IMR-90 (cell line): ENCODE results near the gene PCDH19. TPM values are rescaled to one million over a fixed set of nuclear protein-coding genes. Genes with fewer than 3 reads are reported as not detected.

Source experiments
- ATAC-seq: fragments of 200-7000 bp; cut with Tn5 transposase; 2 replicates; pipeline ENCODE4 v1.9.1; 2020; ENCODE audit warnings: low read depth, mild to moderate bottlenecking, moderate library complexity
- BruUV-seq: library from RNA; stranded (reverse); fragments of 400-500 nt; replicated peaks from 2 replicates; lab custom pipeline; 2021; lab: Mats Ljungman, UMichigan
- CTCF ChIA-PET: fragments of 300-600 bp; formaldehyde crosslinking; extraction: SDS; loops from one replicate; lab custom pipeline; 2021; ENCODE audit warnings: antibody characterized with exemption; lab: Yijun Ruan, JAX
- POLR2A ChIA-PET: fragments of 300-600 bp; sonication (Branson Sonifier 250); formaldehyde crosslinking; loops from one replicate; lab custom pipeline; 2022; ENCODE audit warnings: antibody characterized with exemption; ENCODE audit not compliant: unreplicated experiment; lab: Charles Lee
- DNase-seq: peaks from one replicate; pipeline ENCODE4 v3.0.0; 2013
- H2AFZ ChIP-seq: replicated peaks from 2 replicates; pipeline ENCODE3; 2013; ENCODE audit warnings: low read length, mild to moderate bottlenecking; ENCODE audit not compliant: poor library complexity
- H2AK5ac ChIP-seq: 2 replicates; pipeline ENCODE4 v1.6.1; 2013; ENCODE audit warnings: low read depth, low read length, inconsistent platforms
- H2AK9ac ChIP-seq: replicated peaks from 2 replicates; pipeline ENCODE3; 2013; ENCODE audit warnings: mild to moderate bottlenecking, low read depth, low read length, moderate library complexity; ENCODE audit not compliant: poor library complexity
- H2BK120ac ChIP-seq: 2 replicates; pipeline ENCODE4 v1.6.1; 2013; ENCODE audit warnings: low read depth, low read length, inconsistent platforms
- H2BK15ac ChIP-seq: 3 replicates; pipeline ENCODE4 v1.6.1; 2013; ENCODE audit warnings: low read depth, low read length, inconsistent platforms
- H2BK20ac ChIP-seq: 2 replicates; pipeline ENCODE4 v1.6.1; 2013; ENCODE audit warnings: low read depth, mild to moderate bottlenecking, inconsistent platforms, low read length, moderate library complexity
- H2BK5ac ChIP-seq: 2 replicates; pipeline ENCODE4 v1.6.1; 2013; ENCODE audit warnings: mild to moderate bottlenecking, low read depth, low read length, inconsistent platforms; ENCODE audit not compliant: poor library complexity, severe bottlenecking
- H3K14ac ChIP-seq: replicated peaks from 2 replicates; pipeline ENCODE4 v1.6.1; 2013; ENCODE audit warnings: low read depth, low read length, inconsistent platforms
- H3K18ac ChIP-seq: 2 replicates; pipeline ENCODE4 v1.6.1; 2013; ENCODE audit warnings: low read depth, low read length, control low read depth
- H3K23ac ChIP-seq: 2 replicates; pipeline ENCODE4 v1.6.1; 2013; ENCODE audit warnings: low read depth, low read length, inconsistent platforms
- H3K27ac ChIP-seq: 2 replicates; pipeline ENCODE4 v1.5.1; 2013; ENCODE audit warnings: mild to moderate bottlenecking, control low read depth, low read length; ENCODE audit not compliant: insufficient read depth
- H3K27me3 ChIP-seq: 2 replicates; pipeline ENCODE4 v1.6.1; 2013; ENCODE audit warnings: low read length; ENCODE audit not compliant: control insufficient read depth, insufficient read depth
- H3K36me3 ChIP-seq: 2 replicates; pipeline ENCODE4 v1.6.1; 2013; ENCODE audit warnings: low read length, mixed read lengths; ENCODE audit not compliant: control insufficient read depth, insufficient read depth
- H3K4ac ChIP-seq: 2 replicates; pipeline ENCODE4 v1.6.1; 2013; ENCODE audit warnings: low read depth, low read length, inconsistent platforms
- H3K4me1 ChIP-seq: 2 replicates; pipeline ENCODE4 v1.6.1; 2013; ENCODE audit warnings: low read length, mixed read lengths; ENCODE audit not compliant: control insufficient read depth, insufficient read depth
- H3K4me2 ChIP-seq: 2 replicates; pipeline ENCODE4 v1.6.1; 2013; ENCODE audit warnings: low read depth, mild to moderate bottlenecking, control low read depth, low read length, moderate library complexity
- H3K4me3 ChIP-seq: 2 replicates; pipeline ENCODE4 v1.5.1; 2013; ENCODE audit warnings: low read depth, mild to moderate bottlenecking, control low read depth, low read length, moderate library complexity; ENCODE audit not compliant: insufficient read depth
- H3K56ac ChIP-seq: 2 replicates; pipeline ENCODE4 v1.6.1; 2013; ENCODE audit warnings: low read length, inconsistent platforms; ENCODE audit not compliant: insufficient read depth; ENCODE audit errors: extremely low read depth
- H3K79me1 ChIP-seq, 2 experiments: 2 replicates each; pipeline ENCODE4 v1.6.1; 2013; ENCODE audit warnings: low read length in 2 of 2, inconsistent platforms in 1 of 2, low read depth in 1 of 2
- H3K9ac ChIP-seq: 2 replicates; pipeline ENCODE4 v1.6.1; 2013; ENCODE audit warnings: low read depth, low read length, control low read depth
- H3K9me1 ChIP-seq: 2 replicates; pipeline ENCODE4 v1.6.1; 2013; ENCODE audit warnings: low read length, inconsistent platforms; ENCODE audit not compliant: insufficient read depth
- H3K9me3 ChIP-seq: 2 replicates; pipeline ENCODE4 v1.6.1; 2013; ENCODE audit warnings: low read length; ENCODE audit not compliant: control insufficient read depth, insufficient read depth
- H4K20me1 ChIP-seq: 2 replicates; pipeline ENCODE4 v1.6.1; 2013; ENCODE audit warnings: low read length, inconsistent platforms; ENCODE audit not compliant: insufficient read depth
- H4K5ac ChIP-seq: 2 replicates; pipeline ENCODE4 v1.6.1; 2013; ENCODE audit warnings: mild to moderate bottlenecking, low read depth, low read length, control low read depth
- H4K8ac ChIP-seq, 2 experiments: 2 replicates each; pipeline ENCODE4 v1.6.1; 2013; ENCODE audit warnings: low read depth in 2 of 2, low read length in 2 of 2, control low read depth in 1 of 2, inconsistent platforms in 1 of 2
- H4K91ac ChIP-seq: 2 replicates; pipeline ENCODE4 v1.6.1; 2013; ENCODE audit warnings: low read depth, low read length, inconsistent platforms; ENCODE audit not compliant: insufficient read depth
- CEBPB ChIP-seq: IDR thresholded peaks from 2 replicates; pipeline ENCODE4 v1.6.1; 2012; ENCODE audit warnings: low read depth, low read length, improper control_type of control experiment
- CHD1 ChIP-seq: IDR thresholded peaks from 2 replicates; pipeline ENCODE4 v1.6.1; 2012; ENCODE audit warnings: low read depth, low read length, improper control_type of control experiment
- POLR2A ChIP-seq: IDR thresholded peaks from 2 replicates; pipeline ENCODE4 v1.6.1; 2012; ENCODE audit warnings: mild to moderate bottlenecking, low read depth, low read length
- WGBS, 2 experiments: methylation state at CpG; one replicate each; pipeline versions ENCODE4 v1.1.5 to v1.1.7; 2013; ENCODE audit warnings: missing lambda C conversion rate in 2 of 2; ENCODE audit not compliant: insufficient read length in 1 of 2; ENCODE audit errors: extremely low coverage in 2 of 2; 5-methylcytosine and 5-hydroxymethylcytosine counted together
- dilution Hi-C: fragments of 300-500 bp; cut with HindIII; formaldehyde crosslinking; loops from one replicate; pipeline ENCODE4 v1.14.3; 2018; ENCODE audit warnings: low sequenced_read_pairs; ENCODE audit not compliant: unreplicated experiment
- in situ Hi-C: fragments of 300-500 bp; cut with MboI; formaldehyde crosslinking; loops from 3 replicates; pipeline ENCODE4 v1.14.3; 2019; ENCODE audit warnings: low sequenced_read_pairs, inconsistent platforms, mixed read lengths
- intact Hi-C: fragments of 100-400 bp; cut with micrococcal nuclease; formaldehyde crosslinking; loops from 2 replicates; pipeline ENCODE4 v1.10.0; 2022
- polyA plus RNA-seq, 3 experiments: library from polyadenylated mRNA; depleted of rRNA; stranded (reverse); fragments of >200 nt; gene quantifications; 2 replicates each; pipeline ENCODE4 v1.2.3, GENCODE V29; 2012; ENCODE audit warnings: low replicate concordance in 1 of 3
- total RNA-seq: library from RNA; depleted of rRNA; stranded (reverse); fragments of >200 nt; gene quantifications from 2 replicates; pipeline ENCODE4 v1.2.3, GENCODE V29; 2012

PCDH19 gene
- total and polyA plus RNA-seq, 2 of the 4 experiments (the other 2 are of a cell fraction) = not detected

DNA sequence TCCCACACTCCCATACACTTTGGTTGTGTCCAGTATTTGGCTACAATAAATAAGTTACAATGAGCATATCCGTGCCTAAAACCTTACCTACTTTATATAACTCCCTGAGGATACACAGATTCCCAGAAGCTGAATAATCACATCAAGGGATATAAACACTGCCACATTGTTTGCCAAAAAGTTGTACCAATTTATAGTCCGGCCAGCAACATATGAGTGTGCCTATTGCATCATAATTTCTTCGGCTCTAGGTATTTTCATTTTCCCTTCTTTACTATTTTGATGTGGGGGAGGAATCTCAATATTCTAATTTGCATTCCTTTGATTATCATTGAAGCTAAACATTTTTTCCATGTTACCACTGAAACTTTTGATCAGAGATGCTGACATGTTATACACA, 146.4 kb downstream of the PCDH19 start:
- Histone ChIP-seq H3K79me1 (no peaks in the 10 kb centered on the region), H3K9me3 (no peaks in the 10 kb centered on the region), H3K36me3 (no peaks in the 10 kb centered on the region), H4K91ac (no peak overlapping the region), H4K5ac (no peak overlapping the region), H3K56ac (no peak overlapping the region), H4K20me1 (no peaks in the 10 kb centered on the region), H4K8ac (no peak overlapping the region), H3K4ac (no peak overlapping the region), H3K4me3 (no peak overlapping the region), H3K4me2 (no peak overlapping the region), H3K18ac (no peak overlapping the region), H2AFZ (no peak overlapping the region), H2BK20ac (no peak overlapping the region), H2AK5ac (no peak overlapping the region), H3K27me3 (no peaks in the 10 kb centered on the region), H2AK9ac (no peak overlapping the region), H3K9me1 (no peaks in the 10 kb centered on the region), H2BK15ac (no peak overlapping the region), H3K23ac (no peak overlapping the region), H3K4me1 (no peaks in the 10 kb centered on the region), H3K9ac (no peak overlapping the region), H2BK120ac (no peak overlapping the region), H3K27ac (no peak overlapping the region), H3K14ac (no peak overlapping the region), H2BK5ac (no peak overlapping the region)
- ATAC-seq = no peak
- no peak for DNase-seq
- CTCF ChIA-PET = no interaction called here
- intact Hi-C loops (no loop called here), in situ Hi-C loops (no loop called here), dilution Hi-C loops (no loop called here)
- no TSS peak for BruUV-seq
- no CpG with 5 or more reads among the region's 3 CpGs for WGBS, 2 experiments
- no peak for TF ChIP-seq CHD1
- peak; percentile 47; the same call in 1 of the 2 replicates for TF ChIP-seq CEBPB
- no peak for TF ChIP-seq POLR2A
- POLR2A ChIA-PET = no interaction called here
